GM12878 (cell line): ENCODE results near the gene KRTAP1-1. TPM values are rescaled to one million over a fixed set of nuclear protein-coding genes. Genes with fewer than 3 reads are reported as not detected.

ENCODE experiments used
- ATAC-seq: fragments of 200-7000 bp; cut with Tn5 transposase; 3 replicates; pipeline ENCODE4 v1.9.1; 2020; ENCODE audit warnings: mild to moderate bottlenecking, moderate library complexity
- BruUV-seq: library from RNA; stranded (reverse); fragments of 400-500 nt; replicated peaks from 2 replicates; lab custom pipeline; 2021; lab: Mats Ljungman, UMichigan
- CTCF ChIA-PET: fragments of 300-600 bp; sonication (Branson Sonifier 250); formaldehyde crosslinking; extraction: SDS; loops from one replicate; lab custom pipeline; 2021; ENCODE audit warnings: inconsistent platforms; lab: Yijun Ruan, JAX
- POLR2A ChIA-PET: fragments of 350-600 bp; formaldehyde crosslinking; extraction: SDS; loops from one replicate; lab custom pipeline; 2021; ENCODE audit warnings: inconsistent platforms; lab: Charles Lee
- RAD21 ChIA-PET: fragments of 300-600 bp; sonication (Branson Sonifier 250); formaldehyde crosslinking; loops from one replicate; lab custom pipeline; 2023; ENCODE audit warnings: antibody characterized with exemption; ENCODE audit not compliant: unreplicated experiment; lab: Charles Lee
- SMC1A ChIA-PET: fragments of 300-600 bp; sonication (Branson Sonifier 250); formaldehyde crosslinking; loops from one replicate; lab custom pipeline; 2023; ENCODE audit not compliant: unreplicated experiment, uncharacterized antibody; lab: Charles Lee
- DNase-seq: peaks from one replicate; pipeline ENCODE4 v3.0.0-alpha.2; 2011; ENCODE audit warnings: low read depth, low spot score
- FAIRE-seq: peaks from 3 replicates; lab custom pipeline; 2011; peaks lifted over from hg19 to GRCh38; lab: Jason Lieb, UNC
- H2AFZ ChIP-seq: 2 replicates; pipeline ENCODE4 v1.6.0; 2011; ENCODE audit warnings: low read depth, low read length, control low read depth; ENCODE audit not compliant: control insufficient read depth
- H3K27ac ChIP-seq: 2 replicates; pipeline ENCODE4 v1.5.1; 2011; ENCODE audit warnings: control low read depth; ENCODE audit not compliant: control insufficient read depth, insufficient read depth
- H3K27me3 ChIP-seq, 2 experiments: replicated peaks in 1 of 2; 2 replicates each; pipeline versions ENCODE4 v1.6.0 to v1.6.1; 2011; ENCODE audit warnings: low read length in 1 of 2; ENCODE audit not compliant: control insufficient read depth in 2 of 2, insufficient read depth in 2 of 2
- H3K36me3 ChIP-seq, 2 experiments: 2 replicates each; pipeline ENCODE4 v1.5.1; 2011; ENCODE audit warnings: low read length in 1 of 2; ENCODE audit not compliant: control insufficient read depth in 2 of 2, insufficient read depth in 2 of 2
- H3K4me1 ChIP-seq: 2 replicates; pipeline ENCODE4 v1.6.1; 2011; ENCODE audit warnings: mild to moderate bottlenecking, low read length, moderate library complexity, mixed read lengths; ENCODE audit not compliant: control insufficient read depth, insufficient read depth
- H3K4me2 ChIP-seq: 2 replicates; pipeline ENCODE4 v1.6.0; 2011; ENCODE audit warnings: control low read depth; ENCODE audit not compliant: control insufficient read depth, insufficient read depth
- H3K4me3 ChIP-seq: fragments of 200-600 bp; sonication (generic); 2 replicates; pipeline ENCODE4 v1.5.1; 2016
- H3K79me2 ChIP-seq: 2 replicates; pipeline ENCODE4 v1.6.0; 2011; ENCODE audit warnings: low read length; ENCODE audit not compliant: control insufficient read depth, insufficient read depth
- H3K9ac ChIP-seq: 2 replicates; pipeline ENCODE4 v1.8.0; 2011; ENCODE audit warnings: low read length, control low read depth, mixed read lengths; ENCODE audit not compliant: control insufficient read depth, insufficient read depth
- H3K9me3 ChIP-seq: replicated peaks from 3 replicates; pipeline ENCODE4 v1.5.1; 2011; ENCODE audit warnings: mild to moderate bottlenecking, low read length; ENCODE audit not compliant: control insufficient read depth, insufficient read depth
- H4K20me1 ChIP-seq: 2 replicates; pipeline ENCODE4 v1.6.0; 2011; ENCODE audit not compliant: control insufficient read depth, insufficient read depth
- BMI1 ChIP-seq: fragments of 450-650 bp; IDR thresholded peaks from 2 replicates; pipeline ENCODE4 v1.6.1; 2016; ENCODE audit warnings: mild to moderate bottlenecking, moderate library complexity, borderline replicate concordance
- CBFB ChIP-seq: IDR thresholded peaks from 2 replicates; pipeline ENCODE4 v1.6.1; 2016; ENCODE audit warnings: antibody characterized with exemption, low read depth
- NFIC ChIP-seq: IDR thresholded peaks from 2 replicates; pipeline ENCODE4 v1.6.1; 2012; ENCODE audit warnings: low read depth, mild to moderate bottlenecking, inconsistent platforms, low read length, moderate library complexity
- RAD21 ChIP-seq: IDR thresholded peaks from 2 replicates; pipeline ENCODE4 v1.6.1; 2011; ENCODE audit warnings: mild to moderate bottlenecking, low read depth, low read length, moderate library complexity; ENCODE audit not compliant: insufficient read depth
- RAD51 ChIP-seq: fragments of 450-650 bp; IDR thresholded peaks from 2 replicates; pipeline ENCODE4 v1.6.1; 2016; ENCODE audit warnings: moderate library complexity, mild to moderate bottlenecking, inconsistent platforms
- YY1 ChIP-seq: IDR thresholded peaks from 2 replicates; pipeline ENCODE4 v1.6.1; 2011; ENCODE audit warnings: low read depth, mild to moderate bottlenecking, low read length
- WGBS: methylation state at CpG from one replicate; pipeline ENCODE4 v1.1.6; 2016; ENCODE audit warnings: low lambda C conversion rate; ENCODE audit not compliant: insufficient replicate concordance, insufficient coverage; ENCODE audit errors: missing lambda C conversion rate; 5-methylcytosine and 5-hydroxymethylcytosine counted together
- in situ Hi-C: fragments of 300-500 bp; cut with MboI; formaldehyde crosslinking; loops from 9 replicates; pipeline ENCODE4 v1.14.3; 2018; ENCODE audit warnings: mixed read lengths
- intact Hi-C: fragments of 100-400 bp; cut with micrococcal nuclease; formaldehyde crosslinking; loops from one replicate; pipeline ENCODE4 v1.14.2; 2022; ENCODE audit not compliant: unreplicated experiment
- polyA plus RNA-seq, 11 experiments: library from polyadenylated mRNA; depleted of rRNA in 4 of 11; unstranded in 6 of 11; stranded (reverse) in 5 of 11; fragments of >200 nt; fragmentation: Nextera tagmentation in 4 of 11; fragmentation: Illumina TruSeq in 1 of 11; extraction: Ambion mirVana in 4 of 11; extraction: Trizol in 1 of 11; gene quantifications; 1 replicate in 1 of 11; 2 replicates in 10 of 11; pipeline versions ENCODE4 v1.2.1 to v1.2.3, GENCODE V29; 2011 to 2016; ENCODE audit warnings: inconsistent platforms in 2 of 11, missing spikeins in 2 of 11, low read depth in 1 of 11
- total RNA-seq, 4 experiments: library from RNA; depleted of rRNA in 3 of 4; stranded (reverse); fragments of >200 nt in 3 of 4; fragmentation: Illumina TruSeq in 1 of 4; extraction: Trizol in 1 of 4; gene quantifications; 2 replicates each; pipeline versions ENCODE4 v1.2.1 to v1.2.3, GENCODE V29; 2013 to 2021
- TF ChIP-seq, protein P1 (sequence below): IDR thresholded peaks from 2 replicates; pipeline ENCODE4 v1.6.1; 2011; ENCODE audit warnings: borderline replicate concordance, low read depth, mild to moderate bottlenecking, moderate library complexity, low read length; ENCODE audit not compliant: insufficient read depth, poor library complexity, severe bottlenecking

The KRTAP1-1 gene
- total and polyA plus RNA-seq, 10 of the 15 experiments (the other 5 are each of a cell fraction or from before 2014, with no cell fraction given) = not detected

DNA sequence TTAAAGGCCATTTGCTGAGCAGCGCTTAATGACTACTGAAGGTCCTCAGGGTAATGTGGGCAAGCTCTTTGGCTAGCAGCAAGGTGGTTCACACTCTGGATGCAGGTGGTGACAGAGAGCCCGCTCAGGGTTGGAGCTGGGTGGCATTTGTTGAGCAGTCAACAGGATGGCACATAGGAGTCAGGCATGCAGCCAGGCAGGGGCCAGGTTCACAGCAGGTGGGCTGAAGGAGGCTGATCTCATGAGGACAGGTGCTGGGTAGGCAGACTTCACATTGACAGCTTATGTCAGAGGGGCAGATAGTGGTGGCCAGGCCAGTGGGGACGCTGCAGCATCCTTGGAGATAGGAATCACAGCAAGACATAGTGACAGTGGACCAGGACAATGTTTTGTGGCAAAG, 36.9 kb downstream of the KRTAP1-1 start (continued):
- TF ChIP-seq, protein P1, sequence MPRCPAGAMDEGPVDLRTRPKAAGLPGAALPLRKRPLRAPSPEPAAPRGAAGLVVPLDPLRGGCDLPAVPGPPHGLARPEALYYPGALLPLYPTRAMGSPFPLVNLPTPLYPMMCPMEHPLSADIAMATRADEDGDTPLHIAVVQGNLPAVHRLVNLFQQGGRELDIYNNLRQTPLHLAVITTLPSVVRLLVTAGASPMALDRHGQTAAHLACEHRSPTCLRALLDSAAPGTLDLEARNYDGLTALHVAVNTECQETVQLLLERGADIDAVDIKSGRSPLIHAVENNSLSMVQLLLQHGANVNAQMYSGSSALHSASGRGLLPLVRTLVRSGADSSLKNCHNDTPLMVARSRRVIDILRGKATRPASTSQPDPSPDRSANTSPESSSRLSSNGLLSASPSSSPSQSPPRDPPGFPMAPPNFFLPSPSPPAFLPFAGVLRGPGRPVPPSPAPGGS = no peak

DNA sequence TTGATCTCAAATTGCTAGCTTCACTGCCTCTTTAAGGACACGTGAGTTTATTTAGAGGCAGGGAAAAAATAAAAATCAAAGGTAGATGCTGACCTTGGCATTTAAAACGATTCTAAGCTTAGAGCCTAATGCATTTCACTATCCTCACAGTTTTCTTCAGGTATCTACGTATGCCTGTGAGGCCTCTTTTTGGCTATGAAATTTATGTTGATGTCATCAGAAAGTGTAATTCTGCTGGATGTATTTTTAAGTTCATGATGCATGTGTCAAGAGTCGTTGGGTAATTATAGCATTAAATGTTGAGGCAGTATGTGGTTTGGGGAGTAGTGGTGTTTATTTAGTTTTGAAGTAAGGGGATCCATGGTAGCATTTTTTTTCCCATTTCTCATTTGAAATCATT, 37.3 kb downstream of the KRTAP1-1 start:
- no peak for TF ChIP-seq CBFB
- no peak for TF ChIP-seq NFIC
- no peak for TF ChIP-seq RAD51
- TF ChIP-seq YY1 = no peak
- no peak for TF ChIP-seq BMI1
- TF ChIP-seq RAD21 = no peak
- Histone ChIP-seq H3K9ac (no peak overlapping the region), H3K27me3 (peaks cover 0 to 3% of the 10 kb centered on the region in 2 experiments; a peak in 3 of 4 replicates), H2AFZ (no peak overlapping the region), H3K79me2 (no peaks in the 10 kb centered on the region), H3K4me3 (no peak overlapping the region), H3K4me1 (no peaks in the 10 kb centered on the region), H4K20me1 (no peaks in the 10 kb centered on the region), H3K4me2 (no peak overlapping the region), H3K9me3 (no peaks in the 10 kb centered on the region), H3K36me3 (no peaks in the 10 kb centered on the region), H3K27ac (no peak overlapping the region)
- CTCF ChIA-PET = interaction anchor here (1.9 kb wide), 1 partner anchor 9 kb away, joined by 4 read pairs; no protein-coding TSS in a partner anchor
- in situ Hi-C loops = no loop called here
- SMC1A ChIA-PET = no interaction called here
- WGBS = 18% methylated on average over 4 of the region's 4 CpGs
- FAIRE-seq (no peak), ATAC-seq (no peak), DNase-seq (no peak)
- intact Hi-C loops = no loop called here
- RAD21 ChIA-PET = no interaction called here
- POLR2A ChIA-PET = interaction anchor here (0.5 kb wide), 1 partner anchor 802 kb away, joined by 3 read pairs; no protein-coding TSS in a partner anchor
- no TSS peak for BruUV-seq
